IMR-90 (cell line): Measurements from ENCODE around the gene SH3GL2. TPM values are rescaled to one million over a fixed set of nuclear protein-coding genes. Genes with fewer than 3 reads are reported as not detected.

Experiments used
- ATAC-seq: fragments of 200-7000 bp; cut with Tn5 transposase; 2 replicates; pipeline ENCODE4 v1.9.1; 2020; ENCODE audit warnings: low read depth, mild to moderate bottlenecking, moderate library complexity
- BruUV-seq: library from RNA; stranded (reverse); fragments of 400-500 nt; replicated peaks from 2 replicates; lab custom pipeline; 2021; lab: Mats Ljungman, UMichigan
- CTCF ChIA-PET: fragments of 300-600 bp; formaldehyde crosslinking; extraction: SDS; loops from one replicate; lab custom pipeline; 2021; ENCODE audit warnings: antibody characterized with exemption; lab: Yijun Ruan, JAX
- POLR2A ChIA-PET: fragments of 300-600 bp; sonication (Branson Sonifier 250); formaldehyde crosslinking; loops from one replicate; lab custom pipeline; 2022; ENCODE audit warnings: antibody characterized with exemption; ENCODE audit not compliant: unreplicated experiment; lab: Charles Lee
- DNase-seq: peaks from one replicate; pipeline ENCODE4 v3.0.0; 2013
- H2AFZ ChIP-seq: replicated peaks from 2 replicates; pipeline ENCODE3; 2013; ENCODE audit warnings: low read length, mild to moderate bottlenecking; ENCODE audit not compliant: poor library complexity
- H2AK5ac ChIP-seq: 2 replicates; pipeline ENCODE4 v1.6.1; 2013; ENCODE audit warnings: low read depth, low read length, inconsistent platforms
- H2AK9ac ChIP-seq: replicated peaks from 2 replicates; pipeline ENCODE3; 2013; ENCODE audit warnings: mild to moderate bottlenecking, low read depth, low read length, moderate library complexity; ENCODE audit not compliant: poor library complexity
- H2BK120ac ChIP-seq: 2 replicates; pipeline ENCODE4 v1.6.1; 2013; ENCODE audit warnings: low read depth, low read length, inconsistent platforms
- H2BK15ac ChIP-seq: 3 replicates; pipeline ENCODE4 v1.6.1; 2013; ENCODE audit warnings: low read depth, low read length, inconsistent platforms
- H2BK20ac ChIP-seq: 2 replicates; pipeline ENCODE4 v1.6.1; 2013; ENCODE audit warnings: low read depth, mild to moderate bottlenecking, inconsistent platforms, low read length, moderate library complexity
- H2BK5ac ChIP-seq: 2 replicates; pipeline ENCODE4 v1.6.1; 2013; ENCODE audit warnings: mild to moderate bottlenecking, low read depth, low read length, inconsistent platforms; ENCODE audit not compliant: poor library complexity, severe bottlenecking
- H3K14ac ChIP-seq: replicated peaks from 2 replicates; pipeline ENCODE4 v1.6.1; 2013; ENCODE audit warnings: low read depth, low read length, inconsistent platforms
- H3K18ac ChIP-seq: 2 replicates; pipeline ENCODE4 v1.6.1; 2013; ENCODE audit warnings: low read depth, low read length, control low read depth
- H3K23ac ChIP-seq: 2 replicates; pipeline ENCODE4 v1.6.1; 2013; ENCODE audit warnings: low read depth, low read length, inconsistent platforms
- H3K27ac ChIP-seq: 2 replicates; pipeline ENCODE4 v1.5.1; 2013; ENCODE audit warnings: mild to moderate bottlenecking, control low read depth, low read length; ENCODE audit not compliant: insufficient read depth
- H3K27me3 ChIP-seq: 2 replicates; pipeline ENCODE4 v1.6.1; 2013; ENCODE audit warnings: low read length; ENCODE audit not compliant: control insufficient read depth, insufficient read depth
- H3K36me3 ChIP-seq: 2 replicates; pipeline ENCODE4 v1.6.1; 2013; ENCODE audit warnings: low read length, mixed read lengths; ENCODE audit not compliant: control insufficient read depth, insufficient read depth
- H3K4ac ChIP-seq: 2 replicates; pipeline ENCODE4 v1.6.1; 2013; ENCODE audit warnings: low read depth, low read length, inconsistent platforms
- H3K4me1 ChIP-seq: 2 replicates; pipeline ENCODE4 v1.6.1; 2013; ENCODE audit warnings: low read length, mixed read lengths; ENCODE audit not compliant: control insufficient read depth, insufficient read depth
- H3K4me2 ChIP-seq: 2 replicates; pipeline ENCODE4 v1.6.1; 2013; ENCODE audit warnings: low read depth, mild to moderate bottlenecking, control low read depth, low read length, moderate library complexity
- H3K4me3 ChIP-seq: 2 replicates; pipeline ENCODE4 v1.5.1; 2013; ENCODE audit warnings: low read depth, mild to moderate bottlenecking, control low read depth, low read length, moderate library complexity; ENCODE audit not compliant: insufficient read depth
- H3K56ac ChIP-seq: 2 replicates; pipeline ENCODE4 v1.6.1; 2013; ENCODE audit warnings: low read length, inconsistent platforms; ENCODE audit not compliant: insufficient read depth; ENCODE audit errors: extremely low read depth
- H3K79me1 ChIP-seq, 2 experiments: 2 replicates each; pipeline ENCODE4 v1.6.1; 2013; ENCODE audit warnings: low read length in 2 of 2, inconsistent platforms in 1 of 2, low read depth in 1 of 2
- H3K9ac ChIP-seq: 2 replicates; pipeline ENCODE4 v1.6.1; 2013; ENCODE audit warnings: low read depth, low read length, control low read depth
- H3K9me1 ChIP-seq: 2 replicates; pipeline ENCODE4 v1.6.1; 2013; ENCODE audit warnings: low read length, inconsistent platforms; ENCODE audit not compliant: insufficient read depth
- H3K9me3 ChIP-seq: 2 replicates; pipeline ENCODE4 v1.6.1; 2013; ENCODE audit warnings: low read length; ENCODE audit not compliant: control insufficient read depth, insufficient read depth
- H4K20me1 ChIP-seq: 2 replicates; pipeline ENCODE4 v1.6.1; 2013; ENCODE audit warnings: low read length, inconsistent platforms; ENCODE audit not compliant: insufficient read depth
- H4K5ac ChIP-seq: 2 replicates; pipeline ENCODE4 v1.6.1; 2013; ENCODE audit warnings: mild to moderate bottlenecking, low read depth, low read length, control low read depth
- H4K8ac ChIP-seq, 2 experiments: 2 replicates each; pipeline ENCODE4 v1.6.1; 2013; ENCODE audit warnings: low read depth in 2 of 2, low read length in 2 of 2, control low read depth in 1 of 2, inconsistent platforms in 1 of 2
- H4K91ac ChIP-seq: 2 replicates; pipeline ENCODE4 v1.6.1; 2013; ENCODE audit warnings: low read depth, low read length, inconsistent platforms; ENCODE audit not compliant: insufficient read depth
- BHLHE40 ChIP-seq: fragments of 150-350 bp; IDR thresholded peaks from 2 replicates; pipeline ENCODE4 v1.6.1; 2016; ENCODE audit warnings: mild to moderate bottlenecking, low read depth, low read length
- CEBPB ChIP-seq: IDR thresholded peaks from 2 replicates; pipeline ENCODE4 v1.6.1; 2012; ENCODE audit warnings: low read depth, low read length, improper control_type of control experiment
- CHD1 ChIP-seq: IDR thresholded peaks from 2 replicates; pipeline ENCODE4 v1.6.1; 2012; ENCODE audit warnings: low read depth, low read length, improper control_type of control experiment
- CTCF ChIP-seq: conservative IDR thresholded peaks from 2 replicates; pipeline ENCODE4 v1.5.1; 2012; ENCODE audit warnings: mild to moderate bottlenecking, low read depth, low read length, improper control_type of control experiment
- FOS ChIP-seq: fragments of 150-350 bp; IDR thresholded peaks from 2 replicates; pipeline ENCODE4 v1.6.1; 2016; ENCODE audit warnings: low read depth, low read length
- MAFK ChIP-seq: IDR thresholded peaks from 2 replicates; pipeline ENCODE4 v1.6.1; 2012; ENCODE audit warnings: low read depth, low read length, improper control_type of control experiment
- MAZ ChIP-seq: IDR thresholded peaks from 2 replicates; pipeline ENCODE4 v1.6.1; 2012; ENCODE audit warnings: low read depth, mild to moderate bottlenecking, low read length, improper control_type of control experiment, moderate library complexity, borderline replicate concordance
- MXI1 ChIP-seq: IDR thresholded peaks from 2 replicates; pipeline ENCODE4 v1.6.1; 2012; ENCODE audit warnings: low read depth, mild to moderate bottlenecking, low read length, moderate library complexity, borderline replicate concordance
- NFE2L2 ChIP-seq: fragments of 150-350 bp; IDR thresholded peaks from 2 replicates; pipeline ENCODE4 v1.6.1; 2016; ENCODE audit warnings: low read depth, mild to moderate bottlenecking, low read length
- RAD21 ChIP-seq: IDR thresholded peaks from 2 replicates; pipeline ENCODE4 v1.6.1; 2012; ENCODE audit warnings: low read length, improper control_type of control experiment
- RCOR1 ChIP-seq: IDR thresholded peaks from 2 replicates; pipeline ENCODE4 v1.6.1; 2012; ENCODE audit warnings: mild to moderate bottlenecking, low read length, improper control_type of control experiment; ENCODE audit not compliant: insufficient replicate concordance
- RFX5 ChIP-seq: IDR thresholded peaks from 2 replicates; pipeline ENCODE4 v1.8.0; 2012; ENCODE audit warnings: low read depth, mild to moderate bottlenecking, low read length, moderate library complexity
- SMC3 ChIP-seq: fragments of 150-350 bp; IDR thresholded peaks from 2 replicates; pipeline ENCODE4 v1.6.1; 2016; ENCODE audit warnings: low read depth, mild to moderate bottlenecking, antibody characterized with exemption, low read length, moderate library complexity
- USF2 ChIP-seq: fragments of 150-350 bp; IDR thresholded peaks from 2 replicates; pipeline ENCODE4 v1.6.1; 2017; ENCODE audit warnings: mild to moderate bottlenecking, antibody characterized with exemption, low read length, low read depth
- dilution Hi-C: fragments of 300-500 bp; cut with HindIII; formaldehyde crosslinking; loops from one replicate; pipeline ENCODE4 v1.14.3; 2018; ENCODE audit warnings: low sequenced_read_pairs; ENCODE audit not compliant: unreplicated experiment
- in situ Hi-C: fragments of 300-500 bp; cut with MboI; formaldehyde crosslinking; loops from 3 replicates; pipeline ENCODE4 v1.14.3; 2019; ENCODE audit warnings: low sequenced_read_pairs, inconsistent platforms, mixed read lengths
- intact Hi-C: fragments of 100-400 bp; cut with micrococcal nuclease; formaldehyde crosslinking; loops from 2 replicates; pipeline ENCODE4 v1.10.0; 2022
- polyA plus RNA-seq, 3 experiments: library from polyadenylated mRNA; depleted of rRNA; stranded (reverse); fragments of >200 nt; gene quantifications; 2 replicates each; pipeline ENCODE4 v1.2.3, GENCODE V29; 2012; ENCODE audit warnings: low replicate concordance in 1 of 3
- total RNA-seq: library from RNA; depleted of rRNA; stranded (reverse); fragments of >200 nt; gene quantifications from 2 replicates; pipeline ENCODE4 v1.2.3, GENCODE V29; 2012
- TF ChIP-seq, protein P1 (sequence below): fragments of 150-350 bp; IDR thresholded peaks from 2 replicates; pipeline ENCODE4 v1.6.1; 2016; ENCODE audit warnings: low read depth, mild to moderate bottlenecking, low read length, moderate library complexity, borderline replicate concordance

SH3GL2 gene
- total and polyA plus RNA-seq, 2 of the 4 experiments (the other 2 are of a cell fraction) = under 0.01 to 0.05 TPM

- in situ Hi-C loops (no loop called here), dilution Hi-C loops (no loop called here), intact Hi-C loops (no loop called here)
- H4K8ac ChIP-seq = no peak overlapping the region
- H3K56ac ChIP-seq = no peak overlapping the region
- H3K9ac ChIP-seq = no peak overlapping the region
- no peak overlapping the region for H3K4me3 ChIP-seq
- no peak overlapping the region for H4K91ac ChIP-seq
- H2AK5ac ChIP-seq = no peak overlapping the region
- POLR2A ChIA-PET = no interaction called here
- DNase-seq = peak; percentile 32
- H3K4ac ChIP-seq = no peak overlapping the region
- CTCF ChIA-PET = no interaction called here
- H4K5ac ChIP-seq = no peak overlapping the region
- H3K9me1 ChIP-seq = no peaks in the 10 kb centered on the region
- no peaks in the 10 kb centered on the region for H4K20me1 ChIP-seq
- H2BK15ac ChIP-seq = no peak overlapping the region
- TF ChIP-seq BHLHE40 (no peak), NFE2L2 (no peak), MAFK (no peak), USF2 (no peak), CTCF (no peak), CEBPB (no peak), RFX5 (no peak), MXI1 (no peak), CHD1 (no peak), RCOR1 (no peak), RAD21 (no peak), SMC3 (no peak), MAZ (no peak), FOS (no peak)
- TF ChIP-seq, protein P1, sequence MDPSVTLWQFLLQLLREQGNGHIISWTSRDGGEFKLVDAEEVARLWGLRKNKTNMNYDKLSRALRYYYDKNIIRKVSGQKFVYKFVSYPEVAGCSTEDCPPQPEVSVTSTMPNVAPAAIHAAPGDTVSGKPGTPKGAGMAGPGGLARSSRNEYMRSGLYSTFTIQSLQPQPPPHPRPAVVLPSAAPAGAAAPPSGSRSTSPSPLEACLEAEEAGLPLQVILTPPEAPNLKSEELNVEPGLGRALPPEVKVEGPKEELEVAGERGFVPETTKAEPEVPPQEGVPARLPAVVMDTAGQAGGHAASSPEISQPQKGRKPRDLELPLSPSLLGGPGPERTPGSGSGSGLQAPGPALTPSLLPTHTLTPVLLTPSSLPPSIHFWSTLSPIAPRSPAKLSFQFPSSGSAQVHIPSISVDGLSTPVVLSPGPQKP = no peak
- H2BK5ac ChIP-seq = no peak overlapping the region
- no peak overlapping the region for H3K4me2 ChIP-seq
- H3K9me3 ChIP-seq = no peaks in the 10 kb centered on the region
- no peak overlapping the region for H3K18ac ChIP-seq
- no peaks in the 10 kb centered on the region for H3K27me3 ChIP-seq
- H3K36me3 ChIP-seq = no peaks in the 10 kb centered on the region
- no peak for ATAC-seq
- no peak overlapping the region for H3K23ac ChIP-seq
- H2BK20ac ChIP-seq = no peak overlapping the region
- H3K14ac ChIP-seq = peak overlapping the region; percentile 33; the same call in 1 of the 2 replicates
- H3K27ac ChIP-seq = no peak overlapping the region
- H2AK9ac ChIP-seq = no peak overlapping the region
- H3K4me1 ChIP-seq = no peaks in the 10 kb centered on the region
- H2BK120ac ChIP-seq = no peak overlapping the region
- H2AFZ ChIP-seq = no peak overlapping the region
- H3K79me1 ChIP-seq = no peaks in the 10 kb centered on the region
- no TSS peak for BruUV-seq
These were observed 52.5 kb downstream of the SH3GL2 start for GRCh38 chr9:17631396-17631795.
